Spleen (tissue), 7 donors: Measurements from ENCODE around the gene ADAP1.

ENCODE experiments used
- POLR2A ChIP-seq, 3 donors: fragments of 450-650 bp; IDR thresholded peaks; one replicate each; pipeline ENCODE4 v1.5.1; 2017; ENCODE audit warnings: antibody characterized with exemption in 3 of 3, mild to moderate bottlenecking in 1 of 3
- POLR2AphosphoS5 ChIP-seq, 3 donors: sonication (generic); formaldehyde crosslinking; IDR thresholded peaks; one replicate each; pipeline ENCODE4 v1.5.1; 2017; ENCODE audit warnings: antibody characterized with exemption in 3 of 3
- TF ChIP-seq, protein P1 (sequence below), 11 experiments: fragments of 200-600 bp in 7 of 11; fragments of 450-650 bp in 4 of 11; sonication (generic) in 4 of 11; IDR thresholded peaks in 8 of 11; conservative IDR thresholded peaks in 3 of 11; 1 replicate in 7 of 11; 2 replicates in 4 of 11; pipeline versions ENCODE4 v1.4.0 to v1.8.0; 2016 to 2021; ENCODE audit warnings: antibody characterized with exemption in 11 of 11, inconsistent platforms in 4 of 11, mild to moderate bottlenecking in 1 of 11
- donor health status: DM: no; HTN: no; CAD: no; lungs with moderate emphysema.
- donor health status: DM: no; HTN: no; CAD: no.
- donor health status: DM: no; HTN: no; CAD: no.

DNA sequence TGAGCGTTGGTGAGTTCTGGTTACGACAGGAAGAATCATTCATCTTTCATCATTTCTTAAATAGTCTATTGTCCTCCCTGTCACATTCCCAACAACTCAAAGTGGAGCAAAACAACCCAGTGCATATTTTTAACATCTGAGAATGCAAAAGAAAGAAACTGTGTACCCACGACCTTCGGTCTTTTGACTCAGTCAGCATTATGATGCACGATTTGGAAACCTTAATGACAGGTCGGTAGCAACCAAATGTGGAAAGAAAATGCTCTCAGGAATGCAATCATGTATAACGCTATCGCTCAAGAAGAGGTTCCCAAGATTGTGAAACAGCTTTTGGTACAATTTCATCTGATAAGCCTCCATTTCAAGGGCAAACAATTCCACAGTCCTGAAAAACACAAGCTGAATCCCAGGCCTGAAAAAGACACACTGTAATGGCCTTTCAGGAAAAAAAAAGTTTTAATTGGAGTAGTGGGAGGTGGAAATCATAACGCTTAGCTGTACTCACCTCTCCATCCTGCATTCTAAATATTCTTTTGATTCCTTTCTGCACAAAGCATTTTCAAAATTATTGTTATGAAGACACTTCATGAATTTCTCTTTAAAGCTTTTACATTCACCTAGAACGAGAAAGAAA, 18.3 kb upstream of the ADAP1 start:
- TF ChIP-seq, protein P1, sequence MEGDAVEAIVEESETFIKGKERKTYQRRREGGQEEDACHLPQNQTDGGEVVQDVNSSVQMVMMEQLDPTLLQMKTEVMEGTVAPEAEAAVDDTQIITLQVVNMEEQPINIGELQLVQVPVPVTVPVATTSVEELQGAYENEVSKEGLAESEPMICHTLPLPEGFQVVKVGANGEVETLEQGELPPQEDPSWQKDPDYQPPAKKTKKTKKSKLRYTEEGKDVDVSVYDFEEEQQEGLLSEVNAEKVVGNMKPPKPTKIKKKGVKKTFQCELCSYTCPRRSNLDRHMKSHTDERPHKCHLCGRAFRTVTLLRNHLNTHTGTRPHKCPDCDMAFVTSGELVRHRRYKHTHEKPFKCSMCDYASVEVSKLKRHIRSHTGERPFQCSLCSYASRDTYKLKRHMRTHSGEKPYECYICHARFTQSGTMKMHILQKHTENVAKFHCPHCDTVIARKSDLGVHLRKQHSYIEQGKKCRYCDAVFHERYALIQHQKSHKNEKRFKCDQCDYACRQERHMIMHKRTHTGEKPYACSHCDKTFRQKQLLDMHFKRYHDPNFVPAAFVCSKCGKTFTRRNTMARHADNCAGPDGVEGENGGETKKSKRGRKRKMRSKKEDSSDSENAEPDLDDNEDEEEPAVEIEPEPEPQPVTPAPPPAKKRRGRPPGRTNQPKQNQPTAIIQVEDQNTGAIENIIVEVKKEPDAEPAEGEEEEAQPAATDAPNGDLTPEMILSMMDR (IDR thresholded peaks at IDR 0.05 in 8 of 11, conservative IDR thresholded peaks at IDR 0.05 in 3 of 11) = no peak
- TF ChIP-seq POLR2A (IDR thresholded peaks at IDR 0.05) (no peak), POLR2AphosphoS5 (IDR thresholded peaks at IDR 0.05) (no peak)
